Activated T-cell treated with anti-CD3 and anti-CD28 coated beads for 1 hour (primary cell): ENCODE data around the gene P2RY6.
"Not testable (repeated sequence)": the region's sequence is repeated elsewhere in the genome, so short reads cannot be mapped to it uniquely, and the experiment has no call there.

Experiments used
- DNase-seq: peaks from one replicate; pipeline ENCODE4 v3.0.0-alpha.2; 2020; ENCODE audit warnings: low read depth

P2RY6 gene

DNA sequence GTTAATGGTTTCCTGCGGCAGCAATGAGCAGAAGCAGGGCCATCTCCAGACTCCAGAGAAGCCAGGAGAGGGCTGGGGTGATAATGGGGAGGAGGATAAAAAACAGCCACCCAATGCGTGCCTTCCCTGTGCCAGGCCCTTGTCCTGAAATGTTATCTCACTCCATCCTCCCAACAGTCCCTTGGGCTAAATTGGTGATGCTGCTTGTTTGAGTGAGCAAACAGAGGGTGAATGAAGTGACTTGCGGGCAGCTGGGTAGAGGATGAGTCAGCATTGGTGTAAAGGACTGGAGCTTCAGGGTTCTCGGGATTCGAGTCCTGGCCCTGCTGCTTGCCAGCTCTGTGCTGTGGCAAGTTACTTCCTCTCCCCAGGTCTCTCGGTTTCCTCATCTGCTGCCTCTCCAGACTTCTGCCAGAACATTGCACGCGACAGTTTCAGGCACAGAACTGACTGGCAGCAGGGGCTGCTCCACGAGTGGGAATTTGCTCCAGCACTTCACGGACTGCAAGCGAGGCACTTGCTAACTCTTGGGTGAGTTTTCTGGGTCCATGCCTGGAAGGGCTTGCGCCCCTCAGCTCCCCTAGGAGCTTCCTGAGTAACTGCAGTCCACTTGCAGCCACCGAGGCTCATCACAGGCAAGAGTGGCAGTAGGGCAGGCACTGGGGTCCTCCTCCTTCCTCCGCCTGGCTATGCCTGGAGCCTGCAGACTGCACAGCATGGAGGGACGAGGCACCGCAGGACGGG is at the start of gene P2RY6:
P2RY6 (plus strand) TSS at position 403 of the 744 bp plus-strand sequence. CDS start 24,181 bp downstream, outside the sequence.
- no peak for DNase-seq

- DNase-seq, result no peak
Measured at GRCh38 chr11:73223998-73224730, 48.0 kb upstream of the P2RY6 start.

- DNase-seq, result no peak
Measured at GRCh38 chr11:73225001-73225686, 47.0 kb upstream of the P2RY6 start.

- DNase-seq, result no peak
Measured at GRCh38 chr11:73225851-73226250, 46.3 kb upstream of the P2RY6 start.

GRCh38 chr11:73226297-73227006 is 45.7 kb upstream of the P2RY6 start:
- DNase-seq, result no peak

GRCh38 chr11:73227571-73228211 is 44.4 kb upstream of the P2RY6 start:
- no peak for DNase-seq

GRCh38 chr11:73228268-73229134 is 43.6 kb upstream of the P2RY6 start:
- DNase-seq, result no peak

GRCh38 chr11:73229321-73229895 is 42.7 kb upstream of the P2RY6 start:
- no peak for DNase-seq

GRCh38 chr11:73229896-73230875 is 42.0 kb upstream of the P2RY6 start:
- no peak for DNase-seq

GRCh38 chr11:73230931-73231330 is 41.2 kb upstream of the P2RY6 start:
- no peak for DNase-seq

GRCh38 chr11:73232487-73232886 is 39.7 kb upstream of the P2RY6 start:
- DNase-seq, result not testable (repeated sequence)

GRCh38 chr11:73233211-73233610 is 38.9 kb upstream of the P2RY6 start:
- DNase-seq, result no peak

DNA sequence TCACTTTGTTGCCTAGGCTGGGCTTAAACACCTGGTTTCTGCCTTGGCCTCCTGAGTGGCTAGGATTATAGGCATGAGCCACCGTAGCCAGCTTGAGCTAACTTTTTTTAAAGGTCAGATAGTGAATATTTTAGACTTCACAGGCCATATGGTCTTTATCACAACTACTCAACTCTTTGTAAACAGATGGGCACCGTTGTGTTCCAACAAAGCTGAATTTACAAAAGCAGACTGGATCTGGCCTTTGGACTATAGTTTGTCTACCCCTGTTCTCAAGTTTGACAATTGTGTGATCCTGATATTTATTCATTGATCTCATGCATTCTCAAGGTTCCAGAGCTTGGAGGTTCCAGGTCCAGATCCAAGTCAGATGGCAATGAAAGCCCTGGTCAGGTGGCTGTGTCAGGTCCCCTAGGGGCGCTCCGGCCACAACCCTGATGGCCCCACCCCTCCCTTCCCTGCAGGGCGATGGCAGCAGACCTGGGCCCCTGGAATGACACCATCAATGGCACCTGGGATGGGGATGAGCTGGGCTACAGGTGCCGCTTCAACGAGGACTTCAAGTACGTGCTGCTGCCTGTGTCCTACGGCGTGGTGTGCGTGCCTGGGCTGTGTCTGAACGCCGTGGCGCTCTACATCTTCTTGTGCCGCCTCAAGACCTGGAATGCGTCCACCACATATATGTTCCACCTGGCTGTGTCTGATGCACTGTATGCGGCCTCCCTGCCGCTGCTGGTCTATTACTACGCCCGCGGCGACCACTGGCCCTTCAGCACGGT is 38.3 kb upstream of the P2RY6 start:
- no peak for DNase-seq

DNA sequence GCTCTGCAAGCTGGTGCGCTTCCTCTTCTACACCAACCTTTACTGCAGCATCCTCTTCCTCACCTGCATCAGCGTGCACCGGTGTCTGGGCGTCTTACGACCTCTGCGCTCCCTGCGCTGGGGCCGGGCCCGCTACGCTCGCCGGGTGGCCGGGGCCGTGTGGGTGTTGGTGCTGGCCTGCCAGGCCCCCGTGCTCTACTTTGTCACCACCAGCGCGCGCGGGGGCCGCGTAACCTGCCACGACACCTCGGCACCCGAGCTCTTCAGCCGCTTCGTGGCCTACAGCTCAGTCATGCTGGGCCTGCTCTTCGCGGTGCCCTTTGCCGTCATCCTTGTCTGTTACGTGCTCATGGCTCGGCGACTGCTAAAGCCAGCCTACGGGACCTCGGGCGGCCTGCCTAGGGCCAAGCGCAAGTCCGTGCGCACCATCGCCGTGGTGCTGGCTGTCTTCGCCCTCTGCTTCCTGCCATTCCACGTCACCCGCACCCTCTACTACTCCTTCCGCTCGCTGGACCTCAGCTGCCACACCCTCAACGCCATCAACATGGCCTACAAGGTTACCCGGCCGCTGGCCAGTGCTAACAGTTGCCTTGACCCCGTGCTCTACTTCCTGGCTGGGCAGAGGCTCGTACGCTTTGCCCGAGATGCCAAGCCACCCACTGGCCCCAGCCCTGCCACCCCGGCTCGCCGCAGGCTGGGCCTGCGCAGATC is 37.5 kb upstream of the P2RY6 start:
- no peak for DNase-seq

DNA sequence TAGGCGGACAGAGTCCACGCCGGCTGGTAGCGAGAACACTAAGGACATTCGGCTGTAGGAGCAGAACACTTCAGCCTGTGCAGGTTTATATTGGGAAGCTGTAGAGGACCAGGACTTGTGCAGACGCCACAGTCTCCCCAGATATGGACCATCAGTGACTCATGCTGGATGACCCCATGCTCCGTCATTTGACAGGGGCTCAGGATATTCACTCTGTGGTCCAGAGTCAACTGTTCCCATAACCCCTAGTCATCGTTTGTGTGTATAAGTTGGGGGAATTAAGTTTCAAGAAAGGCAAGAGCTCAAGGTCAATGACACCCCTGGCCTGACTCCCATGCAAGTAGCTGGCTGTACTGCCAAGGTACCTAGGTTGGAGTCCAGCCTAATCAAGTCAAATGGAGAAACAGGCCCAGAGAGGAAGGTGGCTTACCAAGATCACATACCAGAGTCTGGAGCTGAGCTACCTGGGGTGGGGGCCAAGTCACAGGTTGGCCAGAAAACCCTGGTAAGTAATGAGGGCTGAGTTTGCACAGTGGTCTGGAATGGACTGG is 36.8 kb upstream of the P2RY6 start:
- no peak for DNase-seq

DNA sequence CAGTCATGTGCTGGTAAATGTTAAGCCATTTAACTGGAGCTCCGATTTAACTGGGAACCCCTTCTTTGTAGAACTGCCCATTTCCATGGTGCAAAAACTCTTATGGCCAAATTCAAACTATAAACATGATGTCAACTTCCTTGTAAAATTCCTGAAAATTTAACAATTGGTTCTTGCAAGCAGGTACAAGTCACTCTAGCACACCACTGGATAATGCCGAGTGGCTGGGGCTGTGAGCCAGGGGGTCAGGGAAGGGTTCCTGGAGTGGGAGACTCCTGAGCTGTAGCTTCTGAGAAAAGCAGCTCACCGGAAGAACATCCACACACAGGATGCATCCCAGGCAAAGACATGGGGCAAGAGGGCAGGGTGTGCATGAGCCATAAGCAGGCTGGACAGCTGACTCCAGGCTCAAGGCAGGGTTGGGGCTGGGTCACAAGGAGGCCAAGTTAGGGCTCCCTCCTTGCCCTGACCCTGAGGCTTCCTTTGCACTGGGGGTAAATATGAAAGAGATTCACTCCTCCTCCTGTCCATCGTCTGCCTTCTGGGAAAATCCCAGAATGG is 35.9 kb upstream of the P2RY6 start:
- no peak for DNase-seq

- DNase-seq, result no peak
Measured at GRCh38 chr11:73236854-73237253, 35.3 kb upstream of the P2RY6 start.
